Mesenchymal stem cell (in vitro differentiated cells and primary cell): Measurements from ENCODE around the gene ZFYVE9.

ENCODE experiments used
- DNase-seq: peaks from one replicate; pipeline ENCODE4 v3.0.0-alpha.2; 2013
- H2AFZ ChIP-seq: one replicate; pipeline ENCODE4 v1.6.1; 2013; ENCODE audit warnings: low read depth, mild to moderate bottlenecking, control low read depth, inconsistent platforms, low read length, moderate library complexity
- H2AK5ac ChIP-seq: 2 replicates; pipeline ENCODE4 v1.6.1; 2013; ENCODE audit warnings: low read length, moderate library complexity, mild to moderate bottlenecking, inconsistent platforms; ENCODE audit not compliant: severe bottlenecking
- H2BK120ac ChIP-seq: one replicate; pipeline ENCODE4 v1.6.1; 2013; ENCODE audit warnings: low read depth, mild to moderate bottlenecking, inconsistent platforms, low read length, moderate library complexity
- H2BK12ac ChIP-seq, 2 experiments: one replicate each; pipeline ENCODE4 v1.6.1; 2013; ENCODE audit warnings: inconsistent platforms in 2 of 2, low read length in 2 of 2, mild to moderate bottlenecking in 2 of 2, moderate library complexity in 2 of 2, control low read depth in 1 of 2
- H2BK15ac ChIP-seq: one replicate; pipeline ENCODE4 v1.6.1; 2013; ENCODE audit warnings: mild to moderate bottlenecking, low read depth, inconsistent platforms; ENCODE audit not compliant: poor library complexity, severe bottlenecking
- H2BK5ac ChIP-seq: 2 replicates; pipeline ENCODE4 v1.6.1; 2013; ENCODE audit warnings: low read depth, mild to moderate bottlenecking, low read length, control low read depth, inconsistent platforms; ENCODE audit not compliant: poor library complexity, severe bottlenecking
- H3K14ac ChIP-seq, 2 experiments: one replicate each; pipeline ENCODE4 v1.6.1; 2013; ENCODE audit warnings: inconsistent platforms in 2 of 2, low read length in 2 of 2, control low read depth in 1 of 2, mild to moderate bottlenecking in 1 of 2, moderate library complexity in 1 of 2
- H3K18ac ChIP-seq, 2 experiments: one replicate each; pipeline ENCODE4 v1.6.1; 2013; ENCODE audit warnings: inconsistent platforms in 2 of 2, low read length in 2 of 2, control low read depth in 1 of 2, low read depth in 1 of 2, mild to moderate bottlenecking in 1 of 2
- H3K23ac ChIP-seq, 2 experiments: one replicate each; pipeline ENCODE4 v1.6.1; 2013; ENCODE audit warnings: inconsistent platforms in 2 of 2, low read length in 2 of 2, mild to moderate bottlenecking in 2 of 2, moderate library complexity in 2 of 2, control low read depth in 1 of 2
- H3K27ac ChIP-seq: 2 replicates; pipeline ENCODE4 v1.5.1; 2013; ENCODE audit warnings: mild to moderate bottlenecking, moderate library complexity, low read length, control low read depth, inconsistent platforms; ENCODE audit not compliant: poor library complexity, severe bottlenecking
- H3K27me3 ChIP-seq, 2 experiments: 2 replicates each; pipeline versions ENCODE4 v1.6.1 to v1.7.0; 2013; ENCODE audit warnings: low read length in 2 of 2, mild to moderate bottlenecking in 2 of 2, moderate library complexity in 2 of 2, control low read depth in 1 of 2, inconsistent platforms in 1 of 2; ENCODE audit not compliant: control insufficient read depth in 1 of 2, insufficient read depth in 1 of 2
- H3K36me3 ChIP-seq, 2 experiments: 2 replicates each; pipeline versions ENCODE4 v1.6.1 to v1.7.0; 2013; ENCODE audit warnings: low read length in 2 of 2, control low read depth in 1 of 2, inconsistent platforms in 1 of 2, low read depth in 1 of 2, mild to moderate bottlenecking in 1 of 2; ENCODE audit not compliant: insufficient read depth in 2 of 2, control insufficient read depth in 1 of 2
- H3K4ac ChIP-seq, 2 experiments: one replicate each; pipeline ENCODE4 v1.6.1; 2013; ENCODE audit warnings: inconsistent platforms in 2 of 2, low read length in 2 of 2, mild to moderate bottlenecking in 2 of 2, moderate library complexity in 2 of 2, control low read depth in 1 of 2, low read depth in 1 of 2
- H3K4me1 ChIP-seq: 2 replicates; pipeline ENCODE4 v1.6.1; 2013; ENCODE audit warnings: low read depth, low read length, control low read depth; ENCODE audit not compliant: control insufficient read depth, insufficient read depth
- H3K4me2 ChIP-seq: 2 replicates; pipeline ENCODE4 v1.6.1; 2013; ENCODE audit warnings: low read length, mild to moderate bottlenecking, inconsistent platforms; ENCODE audit not compliant: poor library complexity, severe bottlenecking
- H3K4me3 ChIP-seq, 2 experiments: 2 replicates each; pipeline versions ENCODE4 v1.5.1 to v1.7.0; 2013; ENCODE audit warnings: low read length in 2 of 2, mild to moderate bottlenecking in 2 of 2, control low read depth in 1 of 2, low read depth in 1 of 2; ENCODE audit not compliant: insufficient read depth in 1 of 2
- H3K79me1 ChIP-seq: replicated peaks from 2 replicates; pipeline ENCODE4 v1.6.1; 2013; ENCODE audit warnings: mild to moderate bottlenecking, control low read depth, low read length, inconsistent platforms; ENCODE audit not compliant: poor library complexity, severe bottlenecking
- H3K9ac ChIP-seq: 2 replicates; pipeline ENCODE4 v1.7.0; 2013; ENCODE audit warnings: mild to moderate bottlenecking, low read length, moderate library complexity
- H3K9me3 ChIP-seq: 2 replicates; pipeline ENCODE4 v1.7.0; 2013; ENCODE audit warnings: mild to moderate bottlenecking, low read length; ENCODE audit not compliant: control insufficient read depth
- H4K8ac ChIP-seq: one replicate; pipeline ENCODE4 v1.6.1; 2013; ENCODE audit warnings: inconsistent platforms, mild to moderate bottlenecking, low read length, moderate library complexity
- H4K91ac ChIP-seq: one replicate; pipeline ENCODE4 v1.6.1; 2013; ENCODE audit warnings: mild to moderate bottlenecking, low read length, inconsistent platforms
- WGBS: methylation state at CpG from one replicate; pipeline ENCODE4 v1.1.7; 2013; ENCODE audit warnings: mixed read lengths; 5-methylcytosine and 5-hydroxymethylcytosine counted together

ZFYVE9 gene

DNA sequence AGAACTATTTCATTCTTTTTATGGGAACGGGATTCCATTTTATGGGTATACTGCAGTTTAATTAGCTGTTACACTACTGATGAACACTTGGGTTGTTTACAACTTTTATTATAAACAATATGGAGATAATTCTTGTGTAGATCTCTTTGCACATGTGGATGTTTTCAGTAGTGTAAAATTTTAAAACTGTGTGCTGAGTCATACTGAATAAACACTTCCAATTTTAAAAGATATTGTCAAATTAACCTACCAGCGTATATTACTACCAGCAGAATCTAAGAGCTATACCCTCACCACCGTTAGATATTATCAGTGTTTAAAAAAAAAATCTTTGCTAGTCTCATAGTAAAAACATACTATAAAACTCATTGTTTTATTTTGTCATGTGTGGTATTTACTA, 118.0 kb downstream of the ZFYVE9 start:
- H2AFZ ChIP-seq, result no peak overlapping the region
- H4K91ac ChIP-seq, result no peak overlapping the region
- DNase-seq, result no peak
- H3K9me3 ChIP-seq, result no peaks in the 10 kb centered on the region
- no peak overlapping the region for H3K4me2 ChIP-seq
- no peak overlapping the region for H3K4ac ChIP-seq
- no peak overlapping the region for H3K27ac ChIP-seq
- H2BK15ac ChIP-seq, result no peak overlapping the region
- H3K23ac ChIP-seq, result no peak overlapping the region
- H4K8ac ChIP-seq, result no peak overlapping the region
- WGBS, result no CpG with 5 or more reads among the region's 3 CpGs
- H3K9ac ChIP-seq, result no peak overlapping the region
- no peak overlapping the region for H3K4me3 ChIP-seq
- no peaks in the 10 kb centered on the region for H3K4me1 ChIP-seq
- no peak overlapping the region for H3K18ac ChIP-seq
- peaks cover 8% of the 10 kb centered on the region for H3K79me1 ChIP-seq
- H2BK120ac ChIP-seq, result no peak overlapping the region
- no peak overlapping the region for H2BK12ac ChIP-seq
- no peaks in the 10 kb centered on the region for H3K36me3 ChIP-seq
- H3K27me3 ChIP-seq, result no peaks in the 10 kb centered on the region
- H2BK5ac ChIP-seq, result no peak overlapping the region
- H2AK5ac ChIP-seq, result no peak overlapping the region
- H3K14ac ChIP-seq, result no peak overlapping the region

DNA sequence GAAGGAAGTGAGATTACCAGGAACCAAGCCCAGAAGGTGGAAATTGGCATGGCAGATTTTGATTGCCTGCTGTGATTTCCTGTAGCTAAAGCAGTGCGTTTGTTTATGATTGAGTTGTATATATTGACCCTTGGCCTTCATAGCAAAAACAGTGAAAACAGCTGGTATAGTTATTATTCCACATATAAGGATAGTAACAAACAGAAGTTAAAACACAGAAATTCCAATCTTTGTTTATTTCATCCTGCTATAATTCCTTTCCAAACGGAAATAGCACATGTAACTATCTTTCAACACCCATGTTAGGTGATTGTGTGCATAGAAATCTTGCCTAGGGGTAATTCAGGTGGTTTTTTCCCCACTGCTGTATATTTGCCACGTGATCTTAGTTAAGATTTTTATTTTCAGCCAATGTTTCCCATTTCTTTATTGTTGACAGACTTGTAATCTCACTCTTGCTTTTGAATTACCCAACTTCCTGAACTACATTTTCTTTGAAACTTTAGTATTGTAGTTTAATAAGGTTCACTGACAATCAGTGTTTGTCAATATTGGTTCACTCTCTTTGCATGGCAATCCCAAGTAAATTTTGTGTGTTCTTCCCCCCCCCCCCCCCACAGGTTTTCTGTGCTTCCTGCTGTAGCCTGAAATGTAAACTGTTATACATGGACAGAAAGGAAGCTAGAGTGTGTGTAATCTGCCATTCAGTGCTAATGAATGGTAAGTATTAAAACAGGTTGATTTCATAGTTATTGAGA, 121.4 kb downstream of the ZFYVE9 start:
- Histone ChIP-seq H2BK12ac (no peak overlapping the region), H2BK120ac (no peak overlapping the region), H2BK5ac (no peak overlapping the region), H3K27ac (no peak overlapping the region), H2AFZ (no peak overlapping the region), H4K91ac (no peak overlapping the region), H3K9ac (no peak overlapping the region), H3K14ac (no peak overlapping the region), H3K9me3 (no peaks in the 10 kb centered on the region), H3K4me1 (peaks cover 1% of the 10 kb centered on the region), H3K27me3 (no peaks in the 10 kb centered on the region), H2AK5ac (no peak overlapping the region), H3K18ac (no peak overlapping the region), H2BK15ac (no peak overlapping the region), H3K79me1 (peaks cover 6% of the 10 kb centered on the region), H3K4me3 (no peak overlapping the region), H3K4ac (no peak overlapping the region), H3K36me3 (peaks cover 0 to 5% of the 10 kb centered on the region in 2 experiments), H4K8ac (no peak overlapping the region), H3K4me2 (no peak overlapping the region), H3K23ac (no peak overlapping the region)
- DNase-seq, result peak; percentile 21
- WGBS, result no CpG with 5 or more reads among the region's 3 CpGs

DNA sequence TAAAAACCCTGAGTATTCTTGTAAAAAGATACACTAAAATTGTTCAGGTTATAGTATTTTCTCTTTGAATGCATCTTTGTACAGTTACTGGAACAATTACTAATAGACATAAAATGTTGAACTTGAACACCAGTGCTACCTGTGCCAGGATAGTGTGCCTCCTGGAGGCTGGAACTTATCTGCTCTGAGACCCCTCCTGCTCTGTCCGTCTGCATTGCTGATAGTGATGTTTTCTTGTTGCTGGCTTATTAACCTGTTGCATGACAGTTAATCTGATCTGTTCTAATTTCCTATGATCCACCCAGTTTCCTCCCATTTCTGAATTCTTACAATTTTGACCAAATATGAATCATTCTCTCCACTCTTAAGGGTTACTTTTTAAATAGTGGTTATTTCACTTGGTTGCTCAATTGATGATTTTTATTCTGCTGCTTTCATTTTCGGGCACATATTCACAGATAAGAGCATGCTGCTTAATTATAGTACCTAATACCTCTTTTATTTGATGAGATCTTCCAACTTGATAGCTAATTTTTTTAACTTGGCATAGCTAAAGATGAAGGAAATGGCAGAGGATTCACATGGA, 122.7 kb downstream of the ZFYVE9 start:
- Histone ChIP-seq H3K27me3 (no peaks in the 10 kb centered on the region), H3K9me3 (no peaks in the 10 kb centered on the region), H3K27ac (no peak overlapping the region), H3K9ac (peak overlapping the region; percentile 14), H2AK5ac (no peak overlapping the region), H3K4ac (no peak overlapping the region), H2BK12ac (no peak overlapping the region), H2AFZ (no peak overlapping the region), H4K8ac (no peak overlapping the region), H2BK5ac (no peak overlapping the region), H3K18ac (no peak overlapping the region), H2BK15ac (no peak overlapping the region), H3K4me3 (no peak overlapping the region), H2BK120ac (no peak overlapping the region), H3K4me2 (no peak overlapping the region), H3K14ac (no peak overlapping the region), H4K91ac (no peak overlapping the region), H3K4me1 (peaks cover 2% of the 10 kb centered on the region), H3K36me3 (peaks cover 0 to 5% of the 10 kb centered on the region in 2 experiments), H3K23ac (no peak overlapping the region), H3K79me1 (peaks cover 6% of the 10 kb centered on the region)
- no peak for DNase-seq
- WGBS, result no CpG with 5 or more reads among the region's 2 CpGs

DNA sequence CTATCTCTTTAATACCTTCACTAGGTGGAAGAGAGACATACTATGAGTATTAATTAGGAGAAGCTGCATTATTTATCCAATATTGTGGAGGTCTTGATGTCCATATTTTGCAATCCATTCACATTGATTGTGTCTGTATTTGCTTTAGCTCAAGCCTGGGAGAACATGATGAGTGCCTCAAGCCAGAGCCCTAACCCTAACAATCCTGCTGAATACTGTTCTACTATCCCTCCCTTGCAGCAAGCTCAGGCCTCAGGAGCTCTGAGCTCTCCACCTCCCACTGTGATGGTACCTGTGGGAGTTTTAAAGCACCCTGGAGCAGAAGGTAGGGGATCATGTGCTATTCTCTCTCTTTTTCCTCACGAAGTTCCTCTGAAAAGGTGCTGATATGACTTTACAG, 124.6 kb downstream of the ZFYVE9 start:
- H3K4me1 ChIP-seq, result peaks cover 2% of the 10 kb centered on the region
- no peak overlapping the region for H2AK5ac ChIP-seq
- no peak overlapping the region for H2BK15ac ChIP-seq
- H3K79me1 ChIP-seq, result peaks cover 4% of the 10 kb centered on the region
- H3K18ac ChIP-seq, result no peak overlapping the region
- no peak overlapping the region for H3K4ac ChIP-seq
- H3K9me3 ChIP-seq, result no peaks in the 10 kb centered on the region
- H3K4me3 ChIP-seq, result no peak overlapping the region
- no peak overlapping the region for H3K14ac ChIP-seq
- no peak overlapping the region for H4K8ac ChIP-seq
- H2AFZ ChIP-seq, result no peak overlapping the region
- H3K27me3 ChIP-seq, result no peaks in the 10 kb centered on the region
- H2BK120ac ChIP-seq, result no peak overlapping the region
- no peak overlapping the region for H2BK12ac ChIP-seq
- no CpG with 5 or more reads among the region's 1 CpG for WGBS
- H3K36me3 ChIP-seq, result peaks cover 0 to 8% of the 10 kb centered on the region in 2 experiments
- DNase-seq, result no peak
- H3K27ac ChIP-seq, result no peak overlapping the region
- H3K23ac ChIP-seq, result no peak overlapping the region
- no peak overlapping the region for H2BK5ac ChIP-seq
- no peak overlapping the region for H4K91ac ChIP-seq
- no peak overlapping the region for H3K9ac ChIP-seq
- no peak overlapping the region for H3K4me2 ChIP-seq
